Mucosa of descending colon (tissue), 3 donors: ENCODE measurements around the gene CPED1. TPM values are rescaled to one million over a fixed set of nuclear protein-coding genes. Genes with fewer than 3 reads are reported as not detected.
"Not testable (repeated sequence)": the region's sequence is repeated elsewhere in the genome, so short reads cannot be mapped to it uniquely, and the experiment has no call there.

Experiments
- ATAC-seq: fragments of 200-7000 bp; cut with Tn5 transposase; one replicate; pipeline ENCODE4 v1.9.1; 2020; ENCODE audit warnings: mild to moderate bottlenecking, moderate library complexity
- DNase-seq, 3 donors: peaks; one replicate each; pipeline ENCODE4 v3.0.0-alpha.2; 2020
- H3K36me3 ChIP-seq: fragments of 200-600 bp; one replicate; pipeline ENCODE4 v1.8.0; 2021; ENCODE audit warnings: low read depth, mild to moderate bottlenecking
- H3K4me1 ChIP-seq: fragments of 200-600 bp; one replicate; pipeline ENCODE4 v1.8.0; 2021; ENCODE audit warnings: low read depth, mild to moderate bottlenecking
- H3K4me3 ChIP-seq: fragments of 200-600 bp; one replicate; pipeline ENCODE4 v1.8.0; 2021; ENCODE audit warnings: mild to moderate bottlenecking
- H3K9me3 ChIP-seq: fragments of 200-600 bp; one replicate; pipeline ENCODE4 v1.8.0; 2021; ENCODE audit warnings: mild to moderate bottlenecking
- intact Hi-C, 2 donors: fragments of 100-400 bp; cut with DNase I in 1 of 2; cut with micrococcal nuclease in 1 of 2; formaldehyde crosslinking; loops; one replicate each; pipeline versions ENCODE4 v1.11.0 to v1.11.1; 2022; cut with DNase I, micrococcal nuclease
- total RNA-seq, 3 donors: library from RNA; stranded (reverse); fragmentation: NEBNext Ultra II Directional in 2 of 3; extraction: Animal tissue kit (Norgen Biotek cat#: 25700) in 2 of 3; gene quantifications; one replicate each; pipeline versions ENCODE4 v1.2.1 to v1.2.4, GENCODE V29; 2021 to 2023
- TF ChIP-seq, protein P1 (sequence below): fragments of 200-600 bp; IDR thresholded peaks from one replicate; pipeline ENCODE4 v1.8.0; 2022; ENCODE audit warnings: antibody characterized with exemption, mild to moderate bottlenecking
- donor health status: DM: no; HTN: no; CAD: no; lungs with moderate emphysema.
- donor health status: DM: no; HTN: no; CAD: no.
- donor health status: DM: no; HTN: yes; CAD: no.

Gene CPED1
- total RNA-seq, 3 donors from 2014 or later, result 6.5 to 67.7 (median 8.8) TPM

DNA sequence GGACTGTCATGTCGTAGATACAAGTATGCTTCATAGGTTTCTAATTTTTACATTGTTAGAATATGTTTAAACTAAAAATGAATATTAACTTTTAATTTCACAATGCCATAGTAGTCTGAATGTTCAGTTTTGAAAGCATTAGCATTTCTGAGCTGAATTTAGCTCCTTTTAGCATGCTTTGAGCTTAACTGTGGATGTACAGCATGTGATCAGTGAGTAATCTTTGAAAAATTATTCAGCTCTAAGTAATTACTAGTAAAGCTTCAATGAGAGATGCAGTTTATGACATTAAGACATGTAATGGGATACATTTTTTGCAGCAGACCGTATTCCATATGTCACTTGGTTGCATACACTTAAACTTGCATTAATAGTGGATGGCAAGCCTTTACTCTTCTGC lies 226.1 kb downstream of the CPED1 start:
- intact Hi-C loops, result no loop called here
- ATAC-seq (no peak), DNase-seq (no peak)
- Histone ChIP-seq H3K4me3 (no peak overlapping the region), H3K36me3 (no peaks in the 10 kb centered on the region), H3K9me3 (no peaks in the 10 kb centered on the region), H3K4me1 (no peaks in the 10 kb centered on the region)
- TF ChIP-seq, protein P1, sequence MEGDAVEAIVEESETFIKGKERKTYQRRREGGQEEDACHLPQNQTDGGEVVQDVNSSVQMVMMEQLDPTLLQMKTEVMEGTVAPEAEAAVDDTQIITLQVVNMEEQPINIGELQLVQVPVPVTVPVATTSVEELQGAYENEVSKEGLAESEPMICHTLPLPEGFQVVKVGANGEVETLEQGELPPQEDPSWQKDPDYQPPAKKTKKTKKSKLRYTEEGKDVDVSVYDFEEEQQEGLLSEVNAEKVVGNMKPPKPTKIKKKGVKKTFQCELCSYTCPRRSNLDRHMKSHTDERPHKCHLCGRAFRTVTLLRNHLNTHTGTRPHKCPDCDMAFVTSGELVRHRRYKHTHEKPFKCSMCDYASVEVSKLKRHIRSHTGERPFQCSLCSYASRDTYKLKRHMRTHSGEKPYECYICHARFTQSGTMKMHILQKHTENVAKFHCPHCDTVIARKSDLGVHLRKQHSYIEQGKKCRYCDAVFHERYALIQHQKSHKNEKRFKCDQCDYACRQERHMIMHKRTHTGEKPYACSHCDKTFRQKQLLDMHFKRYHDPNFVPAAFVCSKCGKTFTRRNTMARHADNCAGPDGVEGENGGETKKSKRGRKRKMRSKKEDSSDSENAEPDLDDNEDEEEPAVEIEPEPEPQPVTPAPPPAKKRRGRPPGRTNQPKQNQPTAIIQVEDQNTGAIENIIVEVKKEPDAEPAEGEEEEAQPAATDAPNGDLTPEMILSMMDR, result no peak

DNA sequence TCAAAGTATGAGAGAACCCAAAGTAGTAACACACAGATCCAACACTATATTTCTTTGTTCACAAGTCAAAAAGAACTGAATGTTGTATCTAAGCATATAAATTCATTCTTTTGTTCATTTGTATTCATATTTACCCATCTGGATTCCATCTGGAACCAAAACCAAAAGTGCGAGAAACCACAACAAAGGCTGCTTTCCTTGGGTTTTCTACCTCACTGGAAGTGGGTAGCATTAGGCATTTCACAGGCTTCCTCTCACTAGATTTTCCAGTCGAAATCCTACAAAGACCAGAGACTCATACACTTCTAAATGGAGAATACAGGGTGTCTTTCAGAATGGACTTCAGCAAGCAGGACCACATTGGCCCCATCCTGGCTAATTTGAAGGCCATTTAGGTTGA lies 230.5 kb downstream of the CPED1 start:
- H3K36me3 ChIP-seq, result no peaks in the 10 kb centered on the region
- ATAC-seq (no peak), DNase-seq (no peak)
- TF ChIP-seq, protein P1, result no peak
- intact Hi-C loops, result no loop called here
- H3K9me3 ChIP-seq, result no peaks in the 10 kb centered on the region
- H3K4me3 ChIP-seq, result no peak overlapping the region
- H3K4me1 ChIP-seq, result no peaks in the 10 kb centered on the region

DNA sequence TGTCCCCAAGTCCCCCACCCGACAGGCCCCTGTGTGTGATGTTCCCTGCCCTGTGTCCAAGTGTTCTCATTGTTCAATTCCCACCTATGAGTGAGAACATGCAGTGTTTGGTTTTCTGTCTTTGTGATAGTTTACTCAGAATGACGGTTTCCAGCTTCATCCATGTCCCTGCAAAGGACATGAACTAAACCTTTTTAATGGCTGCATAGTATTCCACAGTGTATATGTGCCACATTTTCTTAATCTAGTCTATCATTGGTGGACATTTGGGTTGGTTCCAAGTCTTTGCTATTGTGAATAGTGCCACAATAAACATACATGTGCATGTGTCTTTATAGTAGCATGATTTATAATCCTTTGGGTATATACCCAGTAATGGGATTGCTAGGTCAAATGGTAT lies 232.6 kb downstream of the CPED1 start:
- ATAC-seq, DNase-seq, intact Hi-C loops, H3K4me1 ChIP-seq, H3K9me3 ChIP-seq, H3K36me3 ChIP-seq, H3K4me3 ChIP-seq: not testable (repeated sequence)

DNA sequence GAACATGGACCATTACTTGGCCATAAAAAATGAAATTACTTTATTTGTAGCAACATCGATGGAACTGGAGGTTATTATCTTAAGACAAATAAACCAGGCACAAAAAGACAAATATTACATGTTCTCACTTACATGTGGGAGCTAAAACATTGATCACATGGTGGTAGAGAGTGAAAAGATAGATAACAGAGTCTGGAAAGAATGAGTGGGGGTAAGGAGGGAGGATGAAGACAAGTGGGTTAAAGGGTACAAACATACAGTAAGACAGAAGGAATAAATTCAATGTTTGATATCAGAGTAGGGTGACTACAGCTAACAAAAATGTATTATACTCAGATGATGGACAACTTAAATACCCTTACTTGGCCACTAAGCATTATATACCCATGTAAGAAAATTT lies 240.3 kb downstream of the CPED1 start:
- no peaks in the 10 kb centered on the region for H3K36me3 ChIP-seq
- TF ChIP-seq, protein P1, result no peak
- no peaks in the 10 kb centered on the region for H3K9me3 ChIP-seq
- DNase-seq (no peak), ATAC-seq (no peak)
- intact Hi-C loops, result no loop called here
- H3K4me3 ChIP-seq, result no peak overlapping the region
- H3K4me1 ChIP-seq, result no peaks in the 10 kb centered on the region

DNA sequence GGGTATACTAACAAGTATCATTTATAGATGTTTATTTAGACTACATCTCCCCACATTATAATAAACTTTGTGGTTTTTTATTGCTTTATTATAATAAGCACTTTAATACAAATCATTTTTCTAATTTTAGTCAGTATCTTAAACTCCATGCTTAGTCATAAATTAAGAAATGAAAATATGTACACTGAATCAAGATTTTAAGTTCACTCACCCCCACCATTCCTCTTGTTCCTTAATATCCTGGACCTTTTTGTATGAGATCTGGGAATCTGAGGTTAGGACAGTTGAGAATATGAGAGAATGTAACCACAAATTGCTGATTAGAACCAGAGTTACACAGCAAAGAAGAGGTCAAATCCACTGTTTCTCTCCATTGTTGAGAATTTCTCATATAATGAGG lies 246.7 kb downstream of the CPED1 start:
- no peaks in the 10 kb centered on the region for H3K9me3 ChIP-seq
- no peak for ATAC-seq
- no peaks in the 10 kb centered on the region for H3K36me3 ChIP-seq
- no peaks in the 10 kb centered on the region for H3K4me1 ChIP-seq
- intact Hi-C loops, result no loop called here
- TF ChIP-seq, protein P1, result no peak
- no peak for DNase-seq
- no peak overlapping the region for H3K4me3 ChIP-seq

DNA sequence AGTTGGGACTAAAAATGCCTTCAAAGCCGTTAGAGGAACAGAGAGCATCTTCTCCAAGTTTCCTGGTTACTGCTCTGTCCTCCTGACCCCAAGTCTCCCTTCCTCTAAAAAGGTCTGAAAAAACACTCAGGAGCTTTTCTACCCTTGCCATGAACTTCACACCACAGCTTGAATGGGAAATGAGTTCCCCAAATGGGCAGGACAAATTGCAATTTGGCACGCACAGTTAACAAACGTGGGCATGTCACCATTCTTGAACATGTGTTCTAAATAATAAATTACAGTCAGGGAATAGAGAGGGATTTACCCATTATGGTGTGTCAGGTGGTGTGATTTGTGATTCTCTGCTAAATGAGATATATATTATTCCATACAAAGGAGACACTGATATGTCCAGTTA lies 249.1 kb downstream of the CPED1 start:
- TF ChIP-seq, protein P1, result no peak
- Histone ChIP-seq H3K4me1 (no peaks in the 10 kb centered on the region), H3K9me3 (no peaks in the 10 kb centered on the region), H3K36me3 (no peaks in the 10 kb centered on the region), H3K4me3 (no peak overlapping the region)
- no peak for ATAC-seq
- no peak for DNase-seq
- intact Hi-C loops, result no loop called here
